ENCODE measurements around the gene DMRTB1.

DNA sequence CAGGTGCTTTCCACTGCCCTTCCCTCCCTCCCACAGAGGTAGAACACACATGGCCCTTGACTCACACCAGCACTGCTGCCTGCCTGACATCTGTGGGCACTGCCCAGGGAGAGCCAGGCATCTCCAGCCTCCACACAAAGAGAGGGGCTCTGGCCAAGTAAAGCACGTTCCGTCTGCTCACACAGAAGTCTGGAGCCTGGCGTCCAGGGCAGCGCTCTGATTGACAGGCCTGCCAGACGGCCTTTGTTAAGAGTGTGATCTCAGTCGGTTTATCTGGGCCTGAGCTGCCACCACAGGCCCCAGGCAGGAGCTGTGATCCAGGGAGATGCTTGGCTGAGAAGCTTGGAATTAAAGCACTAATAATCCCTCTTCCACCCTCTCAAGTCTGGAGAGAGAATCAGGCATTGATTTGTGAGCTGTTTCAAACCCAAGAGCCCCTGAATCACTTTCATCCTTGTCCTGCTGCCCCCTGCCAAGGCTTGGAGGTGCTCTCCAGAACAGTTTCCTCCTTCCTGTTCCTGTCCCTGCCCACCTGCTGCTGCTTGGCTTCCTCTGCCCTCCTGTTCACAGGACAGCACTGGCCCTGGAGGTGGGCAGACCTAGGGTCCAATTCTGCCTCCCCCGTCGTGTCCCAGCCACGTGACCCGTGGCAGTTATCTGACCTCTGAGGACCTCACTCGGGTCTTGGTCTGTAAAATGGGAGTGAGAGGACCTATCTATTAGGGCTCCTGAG is 3.7 kb downstream of the DMRTB1 start:
- TF ChIP-seq EZH2 (IDR thresholded peaks at IDR 0.05; ENCODE audit: insufficient read depth, poor library complexity, severe bottlenecking), result no peak
- no peak for TF ChIP-seq EZH2phosphoT487 (IDR thresholded peaks at IDR 0.05; ENCODE audit: insufficient read depth, low read depth)
